Vagina (tissue), 2 donors: ENCODE data around the gene EPAS1.

Source experiments
- POLR2A ChIP-seq, 2 donors: fragments of 450-650 bp; IDR thresholded peaks; one replicate each; pipeline ENCODE4 v1.6.1; 2017; ENCODE audit warnings: antibody characterized with exemption in 2 of 2, mild to moderate bottlenecking in 2 of 2, moderate library complexity in 2 of 2
- TF ChIP-seq, protein P1 (sequence below), 3 experiments: fragments of 450-650 bp in 2 of 3; fragments of 200-600 bp in 1 of 3; sonication (generic) in 1 of 3; IDR thresholded peaks; one replicate each; pipeline ENCODE4 v1.5.1; 2017 to 2019; ENCODE audit warnings: antibody characterized with exemption in 3 of 3, mild to moderate bottlenecking in 2 of 3, moderate library complexity in 2 of 3

DNA sequence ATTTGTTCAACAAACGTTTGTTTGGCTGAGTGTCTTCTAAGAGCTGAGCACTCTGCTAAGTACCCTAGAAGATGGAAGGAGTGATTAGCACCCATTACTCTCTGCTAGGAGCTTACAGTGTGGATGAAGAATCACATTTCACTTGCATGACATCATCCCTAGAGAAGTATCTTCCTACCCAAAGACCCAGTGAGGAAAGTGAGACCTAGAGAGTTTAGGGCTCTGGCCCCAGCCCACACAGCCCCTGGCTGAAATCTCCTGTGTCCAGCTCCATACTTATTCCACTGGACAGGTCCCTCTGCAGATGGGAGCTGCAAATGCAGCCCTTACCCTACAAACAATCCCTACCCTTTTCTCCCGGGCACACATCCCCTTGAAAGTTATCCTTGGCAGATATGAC is 26.8 kb upstream of the EPAS1 start:
- TF ChIP-seq, protein P1, sequence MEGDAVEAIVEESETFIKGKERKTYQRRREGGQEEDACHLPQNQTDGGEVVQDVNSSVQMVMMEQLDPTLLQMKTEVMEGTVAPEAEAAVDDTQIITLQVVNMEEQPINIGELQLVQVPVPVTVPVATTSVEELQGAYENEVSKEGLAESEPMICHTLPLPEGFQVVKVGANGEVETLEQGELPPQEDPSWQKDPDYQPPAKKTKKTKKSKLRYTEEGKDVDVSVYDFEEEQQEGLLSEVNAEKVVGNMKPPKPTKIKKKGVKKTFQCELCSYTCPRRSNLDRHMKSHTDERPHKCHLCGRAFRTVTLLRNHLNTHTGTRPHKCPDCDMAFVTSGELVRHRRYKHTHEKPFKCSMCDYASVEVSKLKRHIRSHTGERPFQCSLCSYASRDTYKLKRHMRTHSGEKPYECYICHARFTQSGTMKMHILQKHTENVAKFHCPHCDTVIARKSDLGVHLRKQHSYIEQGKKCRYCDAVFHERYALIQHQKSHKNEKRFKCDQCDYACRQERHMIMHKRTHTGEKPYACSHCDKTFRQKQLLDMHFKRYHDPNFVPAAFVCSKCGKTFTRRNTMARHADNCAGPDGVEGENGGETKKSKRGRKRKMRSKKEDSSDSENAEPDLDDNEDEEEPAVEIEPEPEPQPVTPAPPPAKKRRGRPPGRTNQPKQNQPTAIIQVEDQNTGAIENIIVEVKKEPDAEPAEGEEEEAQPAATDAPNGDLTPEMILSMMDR (IDR thresholded peaks at IDR 0.05): no peak
- no peak for TF ChIP-seq POLR2A (IDR thresholded peaks at IDR 0.05)
